Ishikawa (cell line): ENCODE measurements around the gene PTPN22.

Source experiments
- CEBPB ChIP-seq: IDR thresholded peaks from 2 replicates; pipeline ENCODE4 v1.6.1; 2012
- CREB1 ChIP-seq: IDR thresholded peaks from 2 replicates; pipeline ENCODE4 v1.6.1; 2012; ENCODE audit warnings: low read depth
- EGR1 ChIP-seq: IDR thresholded peaks from 2 replicates; pipeline ENCODE4 v1.6.1; 2012
- EP300 ChIP-seq: IDR thresholded peaks from 2 replicates; pipeline ENCODE4 v1.6.1; 2012; ENCODE audit warnings: borderline replicate concordance
- FOXM1 ChIP-seq: IDR thresholded peaks from 2 replicates; pipeline ENCODE4 v1.6.1; 2012; ENCODE audit warnings: low read depth, borderline replicate concordance
- NFIC ChIP-seq: IDR thresholded peaks from 2 replicates; pipeline ENCODE4 v1.6.1; 2012
- RAD21 ChIP-seq: IDR thresholded peaks from 2 replicates; pipeline ENCODE4 v1.6.1; 2012; ENCODE audit warnings: low read depth
- REST ChIP-seq: IDR thresholded peaks from 2 replicates; pipeline ENCODE4 v1.6.1; 2012; ENCODE audit warnings: low read depth, mild to moderate bottlenecking
- TAF1 ChIP-seq: IDR thresholded peaks from 2 replicates; pipeline ENCODE4 v1.6.1; 2012; ENCODE audit warnings: low read depth, mild to moderate bottlenecking
- TCF12 ChIP-seq: IDR thresholded peaks from 2 replicates; pipeline ENCODE4 v1.6.1; 2012; ENCODE audit warnings: low read depth
- TEAD4 ChIP-seq: IDR thresholded peaks from 2 replicates; pipeline ENCODE4 v1.6.1; 2012
- USF1 ChIP-seq: IDR thresholded peaks from 2 replicates; pipeline ENCODE4 v1.6.1; 2012
- YY1 ChIP-seq: IDR thresholded peaks from 2 replicates; pipeline ENCODE4 v1.6.1; 2012; ENCODE audit warnings: low read depth
- ZBTB7A ChIP-seq: IDR thresholded peaks from 2 replicates; pipeline ENCODE4 v1.6.1; 2012; ENCODE audit warnings: low read depth
- TF ChIP-seq, protein P1 (sequence below): IDR thresholded peaks from 2 replicates; pipeline ENCODE4 v1.6.1; 2012

The PTPN22 gene

DNA sequence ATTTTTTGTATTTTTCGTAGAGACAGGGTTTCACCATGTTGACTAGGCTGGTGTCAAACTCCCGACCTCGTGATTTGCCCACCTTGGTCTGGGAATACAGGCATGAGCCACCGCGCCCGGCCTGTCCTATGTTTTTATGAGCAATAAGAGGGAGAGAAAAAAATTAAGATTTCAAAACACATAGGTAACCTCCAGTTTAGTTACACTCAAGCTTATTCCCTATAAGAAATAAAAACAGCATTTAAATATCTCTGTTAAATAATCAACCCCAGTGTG is 66.3 kb downstream of the PTPN22 start:
- TF ChIP-seq USF1 = no peak
- TF ChIP-seq FOXM1 = no peak
- TF ChIP-seq TAF1 = no peak
- no peak for TF ChIP-seq EP300
- TF ChIP-seq CREB1 = no peak
- TF ChIP-seq, protein P1, sequence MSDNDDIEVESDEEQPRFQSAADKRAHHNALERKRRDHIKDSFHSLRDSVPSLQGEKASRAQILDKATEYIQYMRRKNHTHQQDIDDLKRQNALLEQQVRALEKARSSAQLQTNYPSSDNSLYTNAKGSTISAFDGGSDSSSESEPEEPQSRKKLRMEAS = no peak
- no peak for TF ChIP-seq TCF12
- no peak for TF ChIP-seq TEAD4
- no peak for TF ChIP-seq REST

DNA sequence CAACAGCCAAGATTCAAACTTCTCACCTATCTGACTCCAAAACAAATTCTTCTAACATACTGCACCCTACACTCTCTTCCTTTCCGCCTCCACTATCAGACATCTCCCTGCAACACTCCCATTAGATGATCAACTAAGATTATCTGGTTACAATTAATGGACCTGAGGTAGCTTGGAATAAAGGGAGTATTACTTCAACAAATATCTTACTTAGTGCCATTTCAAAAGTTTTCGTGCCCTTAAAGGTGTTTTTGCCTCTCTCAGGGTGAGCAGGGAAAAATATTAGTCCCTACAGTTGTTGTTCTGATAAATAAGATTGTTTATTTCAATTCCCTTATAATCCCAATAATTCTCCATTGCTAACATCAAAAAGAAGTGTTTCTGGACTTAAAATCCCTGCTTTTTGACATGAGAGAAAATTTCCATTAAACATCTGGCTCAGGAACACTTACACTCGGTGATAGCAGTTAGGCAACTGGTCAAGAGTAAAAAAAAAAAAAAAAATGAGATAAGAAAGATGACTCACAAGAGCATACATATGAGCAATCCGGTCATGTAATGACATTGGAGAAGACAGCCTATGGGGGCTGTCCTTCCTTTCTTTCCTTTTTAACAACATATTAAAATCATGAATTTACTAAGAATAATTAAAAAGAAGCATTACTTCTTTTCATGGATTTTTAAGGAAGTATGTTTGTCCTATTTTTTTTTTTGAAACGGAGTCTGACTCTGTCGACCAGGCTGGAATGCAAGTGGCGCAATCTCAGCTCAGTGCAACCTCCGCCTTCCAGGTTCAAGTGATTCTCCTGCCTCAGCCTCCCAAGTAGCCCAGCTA is 66.9 kb downstream of the PTPN22 start:
- TF ChIP-seq YY1 = no peak
- TF ChIP-seq, protein P1 = no peak
- no peak for TF ChIP-seq NFIC
- no peak for TF ChIP-seq USF1
- TF ChIP-seq CREB1 = no peak
- no peak for TF ChIP-seq FOXM1

DNA sequence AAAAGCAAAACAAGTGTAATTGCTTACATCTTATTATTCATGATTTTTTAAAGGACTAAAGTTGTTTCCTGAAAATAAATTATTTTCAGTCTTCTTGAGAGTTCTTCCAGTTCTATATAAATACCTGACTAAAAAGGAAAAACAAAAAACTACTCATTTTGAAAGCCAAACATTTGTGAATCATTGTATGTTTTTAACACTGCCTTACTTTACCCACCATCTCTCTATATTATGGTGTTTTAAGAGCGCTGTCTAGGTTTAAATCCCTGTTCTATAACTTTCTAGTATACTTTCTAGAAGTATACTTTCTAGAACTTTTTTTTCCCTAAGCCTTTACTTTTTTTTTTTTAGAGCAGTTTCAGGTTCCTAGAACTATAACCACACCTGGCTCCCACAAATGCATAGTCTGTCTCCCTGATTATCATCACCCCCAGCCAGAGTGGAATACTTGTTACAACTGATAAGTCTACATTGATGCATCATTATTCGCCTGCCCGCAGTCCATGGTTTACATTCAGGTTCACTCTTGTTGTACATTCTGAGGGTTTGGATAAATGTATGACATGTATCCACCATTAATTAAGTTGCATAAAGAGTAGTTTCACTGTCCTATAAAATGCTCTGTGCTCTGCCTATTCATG is 69.0 kb downstream of the PTPN22 start:
- TF ChIP-seq EP300 (no peak), EGR1 (no peak), TCF12 (no peak), CEBPB (no peak), RAD21 (no peak), CREB1 (no peak), REST (no peak), TEAD4 (no peak)
- TF ChIP-seq, protein P1 = no peak

DNA sequence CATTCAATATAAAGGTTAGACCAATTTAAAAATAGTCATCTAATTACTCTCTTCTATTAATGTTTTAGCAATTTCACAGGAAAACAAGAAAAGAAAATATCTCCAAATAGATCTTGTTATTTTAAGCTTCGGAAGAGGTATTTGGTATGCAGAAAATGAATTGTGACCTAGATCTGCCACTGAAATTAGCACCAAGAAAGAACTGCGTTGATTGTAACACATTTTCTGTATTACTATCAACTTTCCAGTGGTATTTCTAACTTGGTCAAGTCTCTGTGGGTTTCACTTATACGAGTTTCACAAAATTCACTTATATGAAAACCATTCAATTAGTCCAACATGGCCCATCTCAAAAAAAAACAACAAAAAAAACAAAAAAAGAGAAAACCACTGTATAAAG is 71.0 kb downstream of the PTPN22 start:
- TF ChIP-seq REST = no peak
- TF ChIP-seq ZBTB7A = no peak
- no peak for TF ChIP-seq TAF1
- TF ChIP-seq USF1 = no peak
- no peak for TF ChIP-seq RAD21
- no peak for TF ChIP-seq TEAD4
- no peak for TF ChIP-seq EGR1
- TF ChIP-seq, protein P1 = no peak
- TF ChIP-seq CEBPB = no peak
